IMR-90 (cell line): Measurements from ENCODE around the gene PTPRG. TPM values are rescaled to one million over a fixed set of nuclear protein-coding genes. Genes with fewer than 3 reads are reported as not detected.

Experiments
- ATAC-seq: fragments of 200-7000 bp; cut with Tn5 transposase; 2 replicates; pipeline ENCODE4 v1.9.1; 2020; ENCODE audit warnings: low read depth, mild to moderate bottlenecking, moderate library complexity
- BruUV-seq: library from RNA; stranded (reverse); fragments of 400-500 nt; replicated peaks from 2 replicates; lab custom pipeline; 2021; lab: Mats Ljungman, UMichigan
- CTCF ChIA-PET: fragments of 300-600 bp; formaldehyde crosslinking; extraction: SDS; loops from one replicate; lab custom pipeline; 2021; ENCODE audit warnings: antibody characterized with exemption; lab: Yijun Ruan, JAX
- POLR2A ChIA-PET: fragments of 300-600 bp; sonication (Branson Sonifier 250); formaldehyde crosslinking; loops from one replicate; lab custom pipeline; 2022; ENCODE audit warnings: antibody characterized with exemption; ENCODE audit not compliant: unreplicated experiment; lab: Charles Lee
- DNase-seq: peaks from one replicate; pipeline ENCODE4 v3.0.0; 2013
- H2AFZ ChIP-seq: replicated peaks from 2 replicates; pipeline ENCODE3; 2013; ENCODE audit warnings: low read length, mild to moderate bottlenecking; ENCODE audit not compliant: poor library complexity
- H2AK5ac ChIP-seq: 2 replicates; pipeline ENCODE4 v1.6.1; 2013; ENCODE audit warnings: low read depth, low read length, inconsistent platforms
- H2AK9ac ChIP-seq: replicated peaks from 2 replicates; pipeline ENCODE3; 2013; ENCODE audit warnings: mild to moderate bottlenecking, low read depth, low read length, moderate library complexity; ENCODE audit not compliant: poor library complexity
- H2BK120ac ChIP-seq: 2 replicates; pipeline ENCODE4 v1.6.1; 2013; ENCODE audit warnings: low read depth, low read length, inconsistent platforms
- H2BK15ac ChIP-seq: 3 replicates; pipeline ENCODE4 v1.6.1; 2013; ENCODE audit warnings: low read depth, low read length, inconsistent platforms
- H2BK20ac ChIP-seq: 2 replicates; pipeline ENCODE4 v1.6.1; 2013; ENCODE audit warnings: low read depth, mild to moderate bottlenecking, inconsistent platforms, low read length, moderate library complexity
- H2BK5ac ChIP-seq: 2 replicates; pipeline ENCODE4 v1.6.1; 2013; ENCODE audit warnings: mild to moderate bottlenecking, low read depth, low read length, inconsistent platforms; ENCODE audit not compliant: poor library complexity, severe bottlenecking
- H3K14ac ChIP-seq: replicated peaks from 2 replicates; pipeline ENCODE4 v1.6.1; 2013; ENCODE audit warnings: low read depth, low read length, inconsistent platforms
- H3K18ac ChIP-seq: 2 replicates; pipeline ENCODE4 v1.6.1; 2013; ENCODE audit warnings: low read depth, low read length, control low read depth
- H3K23ac ChIP-seq: 2 replicates; pipeline ENCODE4 v1.6.1; 2013; ENCODE audit warnings: low read depth, low read length, inconsistent platforms
- H3K27ac ChIP-seq: 2 replicates; pipeline ENCODE4 v1.5.1; 2013; ENCODE audit warnings: mild to moderate bottlenecking, control low read depth, low read length; ENCODE audit not compliant: insufficient read depth
- H3K27me3 ChIP-seq: 2 replicates; pipeline ENCODE4 v1.6.1; 2013; ENCODE audit warnings: low read length; ENCODE audit not compliant: control insufficient read depth, insufficient read depth
- H3K36me3 ChIP-seq: 2 replicates; pipeline ENCODE4 v1.6.1; 2013; ENCODE audit warnings: low read length, mixed read lengths; ENCODE audit not compliant: control insufficient read depth, insufficient read depth
- H3K4ac ChIP-seq: 2 replicates; pipeline ENCODE4 v1.6.1; 2013; ENCODE audit warnings: low read depth, low read length, inconsistent platforms
- H3K4me1 ChIP-seq: 2 replicates; pipeline ENCODE4 v1.6.1; 2013; ENCODE audit warnings: low read length, mixed read lengths; ENCODE audit not compliant: control insufficient read depth, insufficient read depth
- H3K4me2 ChIP-seq: 2 replicates; pipeline ENCODE4 v1.6.1; 2013; ENCODE audit warnings: low read depth, mild to moderate bottlenecking, control low read depth, low read length, moderate library complexity
- H3K4me3 ChIP-seq: 2 replicates; pipeline ENCODE4 v1.5.1; 2013; ENCODE audit warnings: low read depth, mild to moderate bottlenecking, control low read depth, low read length, moderate library complexity; ENCODE audit not compliant: insufficient read depth
- H3K56ac ChIP-seq: 2 replicates; pipeline ENCODE4 v1.6.1; 2013; ENCODE audit warnings: low read length, inconsistent platforms; ENCODE audit not compliant: insufficient read depth; ENCODE audit errors: extremely low read depth
- H3K79me1 ChIP-seq, 2 experiments: 2 replicates each; pipeline ENCODE4 v1.6.1; 2013; ENCODE audit warnings: low read length in 2 of 2, inconsistent platforms in 1 of 2, low read depth in 1 of 2
- H3K9ac ChIP-seq: 2 replicates; pipeline ENCODE4 v1.6.1; 2013; ENCODE audit warnings: low read depth, low read length, control low read depth
- H3K9me1 ChIP-seq: 2 replicates; pipeline ENCODE4 v1.6.1; 2013; ENCODE audit warnings: low read length, inconsistent platforms; ENCODE audit not compliant: insufficient read depth
- H3K9me3 ChIP-seq: 2 replicates; pipeline ENCODE4 v1.6.1; 2013; ENCODE audit warnings: low read length; ENCODE audit not compliant: control insufficient read depth, insufficient read depth
- H4K20me1 ChIP-seq: 2 replicates; pipeline ENCODE4 v1.6.1; 2013; ENCODE audit warnings: low read length, inconsistent platforms; ENCODE audit not compliant: insufficient read depth
- H4K5ac ChIP-seq: 2 replicates; pipeline ENCODE4 v1.6.1; 2013; ENCODE audit warnings: mild to moderate bottlenecking, low read depth, low read length, control low read depth
- H4K8ac ChIP-seq, 2 experiments: 2 replicates each; pipeline ENCODE4 v1.6.1; 2013; ENCODE audit warnings: low read depth in 2 of 2, low read length in 2 of 2, control low read depth in 1 of 2, inconsistent platforms in 1 of 2
- H4K91ac ChIP-seq: 2 replicates; pipeline ENCODE4 v1.6.1; 2013; ENCODE audit warnings: low read depth, low read length, inconsistent platforms; ENCODE audit not compliant: insufficient read depth
- CEBPB ChIP-seq: IDR thresholded peaks from 2 replicates; pipeline ENCODE4 v1.6.1; 2012; ENCODE audit warnings: low read depth, low read length, improper control_type of control experiment
- MAFK ChIP-seq: IDR thresholded peaks from 2 replicates; pipeline ENCODE4 v1.6.1; 2012; ENCODE audit warnings: low read depth, low read length, improper control_type of control experiment
- MAZ ChIP-seq: IDR thresholded peaks from 2 replicates; pipeline ENCODE4 v1.6.1; 2012; ENCODE audit warnings: low read depth, mild to moderate bottlenecking, low read length, improper control_type of control experiment, moderate library complexity, borderline replicate concordance
- MXI1 ChIP-seq: IDR thresholded peaks from 2 replicates; pipeline ENCODE4 v1.6.1; 2012; ENCODE audit warnings: low read depth, mild to moderate bottlenecking, low read length, moderate library complexity, borderline replicate concordance
- NFE2L2 ChIP-seq: fragments of 150-350 bp; IDR thresholded peaks from 2 replicates; pipeline ENCODE4 v1.6.1; 2016; ENCODE audit warnings: low read depth, mild to moderate bottlenecking, low read length
- POLR2A ChIP-seq: IDR thresholded peaks from 2 replicates; pipeline ENCODE4 v1.6.1; 2012; ENCODE audit warnings: mild to moderate bottlenecking, low read depth, low read length
- RAD21 ChIP-seq: IDR thresholded peaks from 2 replicates; pipeline ENCODE4 v1.6.1; 2012; ENCODE audit warnings: low read length, improper control_type of control experiment
- RCOR1 ChIP-seq: IDR thresholded peaks from 2 replicates; pipeline ENCODE4 v1.6.1; 2012; ENCODE audit warnings: mild to moderate bottlenecking, low read length, improper control_type of control experiment; ENCODE audit not compliant: insufficient replicate concordance
- RFX5 ChIP-seq: IDR thresholded peaks from 2 replicates; pipeline ENCODE4 v1.8.0; 2012; ENCODE audit warnings: low read depth, mild to moderate bottlenecking, low read length, moderate library complexity
- SMC3 ChIP-seq: fragments of 150-350 bp; IDR thresholded peaks from 2 replicates; pipeline ENCODE4 v1.6.1; 2016; ENCODE audit warnings: low read depth, mild to moderate bottlenecking, antibody characterized with exemption, low read length, moderate library complexity
- WGBS, 2 experiments: methylation state at CpG; one replicate each; pipeline versions ENCODE4 v1.1.5 to v1.1.7; 2013; ENCODE audit warnings: missing lambda C conversion rate in 2 of 2; ENCODE audit not compliant: insufficient read length in 1 of 2; ENCODE audit errors: extremely low coverage in 2 of 2; 5-methylcytosine and 5-hydroxymethylcytosine counted together
- dilution Hi-C: fragments of 300-500 bp; cut with HindIII; formaldehyde crosslinking; loops from one replicate; pipeline ENCODE4 v1.14.3; 2018; ENCODE audit warnings: low sequenced_read_pairs; ENCODE audit not compliant: unreplicated experiment
- in situ Hi-C: fragments of 300-500 bp; cut with MboI; formaldehyde crosslinking; loops from 3 replicates; pipeline ENCODE4 v1.14.3; 2019; ENCODE audit warnings: low sequenced_read_pairs, inconsistent platforms, mixed read lengths
- intact Hi-C: fragments of 100-400 bp; cut with micrococcal nuclease; formaldehyde crosslinking; loops from 2 replicates; pipeline ENCODE4 v1.10.0; 2022
- polyA plus RNA-seq, 3 experiments: library from polyadenylated mRNA; depleted of rRNA; stranded (reverse); fragments of >200 nt; gene quantifications; 2 replicates each; pipeline ENCODE4 v1.2.3, GENCODE V29; 2012; ENCODE audit warnings: low replicate concordance in 1 of 3
- total RNA-seq: library from RNA; depleted of rRNA; stranded (reverse); fragments of >200 nt; gene quantifications from 2 replicates; pipeline ENCODE4 v1.2.3, GENCODE V29; 2012
- TF ChIP-seq, protein P1 (sequence below): conservative IDR thresholded peaks from 2 replicates; pipeline ENCODE4 v1.5.1; 2012; ENCODE audit warnings: mild to moderate bottlenecking, low read depth, low read length, improper control_type of control experiment
- TF ChIP-seq, protein P2 (sequence below): fragments of 150-350 bp; IDR thresholded peaks from 2 replicates; pipeline ENCODE4 v1.6.1; 2017; ENCODE audit warnings: mild to moderate bottlenecking, antibody characterized with exemption, low read length, low read depth
- TF ChIP-seq, protein P3 (sequence below): fragments of 150-350 bp; IDR thresholded peaks from 2 replicates; pipeline ENCODE4 v1.6.1; 2016; ENCODE audit warnings: low read depth, mild to moderate bottlenecking, low read length, moderate library complexity, borderline replicate concordance

PTPRG gene
- total and polyA plus RNA-seq, 2 of the 4 experiments (the other 2 are of a cell fraction), result 7.7 to 31.0 TPM

DNA sequence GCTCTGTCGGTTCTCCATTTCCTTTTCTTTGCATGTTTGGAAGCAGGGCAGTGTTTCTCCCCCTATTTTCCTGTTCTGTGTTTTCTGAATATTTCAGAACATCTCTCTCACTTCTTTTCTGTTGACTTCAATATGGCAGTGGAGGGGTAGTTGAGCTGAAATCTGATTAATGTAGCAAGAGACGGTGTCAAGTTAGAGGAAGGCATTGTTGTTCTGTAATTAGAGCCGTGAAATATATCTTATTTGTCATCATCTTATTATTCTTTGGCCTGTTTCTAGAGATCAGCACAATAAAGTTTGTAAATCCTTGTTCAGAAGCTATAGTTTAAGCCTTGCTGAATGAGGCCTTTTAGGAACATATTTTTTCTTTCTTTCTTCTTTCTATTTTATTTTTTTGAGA, 353.9 kb downstream of the PTPRG start:
- H3K4me1 ChIP-seq, result peaks cover 2% of the 10 kb centered on the region; the same call in 1 of the 2 replicates
- H4K8ac ChIP-seq, result no peak overlapping the region
- CTCF ChIA-PET, result no interaction called here
- no peaks in the 10 kb centered on the region for H3K36me3 ChIP-seq
- no peak overlapping the region for H4K91ac ChIP-seq
- in situ Hi-C loops, result no loop called here
- no peak overlapping the region for H4K5ac ChIP-seq
- TF ChIP-seq, protein P1, sequence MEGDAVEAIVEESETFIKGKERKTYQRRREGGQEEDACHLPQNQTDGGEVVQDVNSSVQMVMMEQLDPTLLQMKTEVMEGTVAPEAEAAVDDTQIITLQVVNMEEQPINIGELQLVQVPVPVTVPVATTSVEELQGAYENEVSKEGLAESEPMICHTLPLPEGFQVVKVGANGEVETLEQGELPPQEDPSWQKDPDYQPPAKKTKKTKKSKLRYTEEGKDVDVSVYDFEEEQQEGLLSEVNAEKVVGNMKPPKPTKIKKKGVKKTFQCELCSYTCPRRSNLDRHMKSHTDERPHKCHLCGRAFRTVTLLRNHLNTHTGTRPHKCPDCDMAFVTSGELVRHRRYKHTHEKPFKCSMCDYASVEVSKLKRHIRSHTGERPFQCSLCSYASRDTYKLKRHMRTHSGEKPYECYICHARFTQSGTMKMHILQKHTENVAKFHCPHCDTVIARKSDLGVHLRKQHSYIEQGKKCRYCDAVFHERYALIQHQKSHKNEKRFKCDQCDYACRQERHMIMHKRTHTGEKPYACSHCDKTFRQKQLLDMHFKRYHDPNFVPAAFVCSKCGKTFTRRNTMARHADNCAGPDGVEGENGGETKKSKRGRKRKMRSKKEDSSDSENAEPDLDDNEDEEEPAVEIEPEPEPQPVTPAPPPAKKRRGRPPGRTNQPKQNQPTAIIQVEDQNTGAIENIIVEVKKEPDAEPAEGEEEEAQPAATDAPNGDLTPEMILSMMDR, result no peak
- TF ChIP-seq, protein P2, sequence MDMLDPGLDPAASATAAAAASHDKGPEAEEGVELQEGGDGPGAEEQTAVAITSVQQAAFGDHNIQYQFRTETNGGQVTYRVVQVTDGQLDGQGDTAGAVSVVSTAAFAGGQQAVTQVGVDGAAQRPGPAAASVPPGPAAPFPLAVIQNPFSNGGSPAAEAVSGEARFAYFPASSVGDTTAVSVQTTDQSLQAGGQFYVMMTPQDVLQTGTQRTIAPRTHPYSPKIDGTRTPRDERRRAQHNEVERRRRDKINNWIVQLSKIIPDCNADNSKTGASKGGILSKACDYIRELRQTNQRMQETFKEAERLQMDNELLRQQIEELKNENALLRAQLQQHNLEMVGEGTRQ, result no peak
- TF ChIP-seq RAD21 (no peak), NFE2L2 (no peak), RCOR1 (no peak), POLR2A (no peak), MAFK (no peak), RFX5 (no peak), SMC3 (no peak), MAZ (no peak), MXI1 (no peak), CEBPB (no peak)
- TF ChIP-seq, protein P3, sequence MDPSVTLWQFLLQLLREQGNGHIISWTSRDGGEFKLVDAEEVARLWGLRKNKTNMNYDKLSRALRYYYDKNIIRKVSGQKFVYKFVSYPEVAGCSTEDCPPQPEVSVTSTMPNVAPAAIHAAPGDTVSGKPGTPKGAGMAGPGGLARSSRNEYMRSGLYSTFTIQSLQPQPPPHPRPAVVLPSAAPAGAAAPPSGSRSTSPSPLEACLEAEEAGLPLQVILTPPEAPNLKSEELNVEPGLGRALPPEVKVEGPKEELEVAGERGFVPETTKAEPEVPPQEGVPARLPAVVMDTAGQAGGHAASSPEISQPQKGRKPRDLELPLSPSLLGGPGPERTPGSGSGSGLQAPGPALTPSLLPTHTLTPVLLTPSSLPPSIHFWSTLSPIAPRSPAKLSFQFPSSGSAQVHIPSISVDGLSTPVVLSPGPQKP, result no peak
- intact Hi-C loops, result no loop called here
- no peak overlapping the region for H2BK15ac ChIP-seq
- H3K9me3 ChIP-seq, result no peaks in the 10 kb centered on the region
- no peak overlapping the region for H3K14ac ChIP-seq
- no peak overlapping the region for H3K56ac ChIP-seq
- no peaks in the 10 kb centered on the region for H3K27me3 ChIP-seq
- no peak overlapping the region for H3K18ac ChIP-seq
- peaks cover 10 to 40% of the 10 kb centered on the region in 2 experiments; a peak in 3 of 4 replicates for H3K79me1 ChIP-seq
- POLR2A ChIA-PET, result no interaction called here
- no TSS peak for BruUV-seq
- H2BK5ac ChIP-seq, result no peak overlapping the region
- H2BK20ac ChIP-seq, result no peak overlapping the region
- no peak overlapping the region for H3K9ac ChIP-seq
- H2AK9ac ChIP-seq, result no peak overlapping the region
- peaks cover 7% of the 10 kb centered on the region; the same call in 1 of the 2 replicates for H3K9me1 ChIP-seq
- no peak overlapping the region for H2BK120ac ChIP-seq
- no peak overlapping the region for H2AFZ ChIP-seq
- no peak overlapping the region for H3K4me2 ChIP-seq
- ATAC-seq (no peak), DNase-seq (no peak)
- H3K4me3 ChIP-seq, result no peak overlapping the region
- no peak overlapping the region for H3K27ac ChIP-seq
- no peak overlapping the region for H3K4ac ChIP-seq
- no peak overlapping the region for H3K23ac ChIP-seq
- WGBS, 2 experiments, result no CpG with 5 or more reads among the region's 3 CpGs
- dilution Hi-C loops, result no loop called here
- H2AK5ac ChIP-seq, result no peak overlapping the region
- peaks cover 13% of the 10 kb centered on the region; the same call in 1 of the 2 replicates for H4K20me1 ChIP-seq
